ENCODE measurements around the gene PCSK6. TPM values are rescaled to one million over a fixed set of nuclear protein-coding genes. Genes with fewer than 3 reads are reported as not detected.

PCSK6 gene
- 16.3 TPM for total RNA-seq

DNA sequence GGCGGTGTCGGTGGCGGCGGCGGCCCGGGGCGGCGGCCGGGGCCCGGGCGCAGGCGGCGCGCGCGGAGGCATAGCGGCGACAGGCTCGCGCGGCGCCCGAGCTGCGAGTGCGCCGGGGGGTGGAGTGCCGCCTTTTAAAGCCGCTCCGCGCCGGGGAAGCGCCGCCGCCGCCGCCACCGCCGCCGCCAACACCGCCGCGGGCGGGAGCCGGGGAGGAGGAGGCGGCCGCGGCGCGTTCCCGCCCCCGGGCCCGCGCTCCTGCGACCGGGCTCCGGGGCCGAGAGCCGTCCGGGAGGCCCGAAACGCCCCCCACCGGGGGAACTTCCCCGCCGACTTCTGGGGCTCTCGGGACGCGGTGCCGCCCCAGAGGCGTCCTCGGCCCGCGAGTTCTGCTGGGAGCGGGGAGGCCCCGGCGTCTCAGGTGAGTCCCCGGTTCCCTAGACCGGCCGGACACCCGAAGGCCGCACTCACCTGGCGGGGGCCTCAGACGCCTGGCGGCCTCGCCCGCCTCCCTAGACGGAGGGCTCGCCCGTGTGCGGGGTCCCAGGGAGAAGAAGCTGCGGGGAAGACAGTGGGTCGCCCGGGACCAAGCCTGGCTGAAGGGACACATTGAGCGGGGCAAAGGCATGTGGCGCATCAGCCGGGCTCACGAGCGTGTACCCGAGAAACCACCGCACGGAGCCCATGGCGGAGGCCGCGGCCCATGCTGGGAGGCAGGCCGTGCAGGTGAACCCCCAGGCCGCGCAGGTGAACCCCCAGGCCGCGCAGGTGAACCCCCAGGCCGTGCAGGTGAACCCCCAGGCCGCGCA is at the start of gene PCSK6:
PCSK6 (minus strand) TSS at position 109 of the 809 bp plus-strand sequence; CDS start at position 72, 37 bp downstream.

DNA sequence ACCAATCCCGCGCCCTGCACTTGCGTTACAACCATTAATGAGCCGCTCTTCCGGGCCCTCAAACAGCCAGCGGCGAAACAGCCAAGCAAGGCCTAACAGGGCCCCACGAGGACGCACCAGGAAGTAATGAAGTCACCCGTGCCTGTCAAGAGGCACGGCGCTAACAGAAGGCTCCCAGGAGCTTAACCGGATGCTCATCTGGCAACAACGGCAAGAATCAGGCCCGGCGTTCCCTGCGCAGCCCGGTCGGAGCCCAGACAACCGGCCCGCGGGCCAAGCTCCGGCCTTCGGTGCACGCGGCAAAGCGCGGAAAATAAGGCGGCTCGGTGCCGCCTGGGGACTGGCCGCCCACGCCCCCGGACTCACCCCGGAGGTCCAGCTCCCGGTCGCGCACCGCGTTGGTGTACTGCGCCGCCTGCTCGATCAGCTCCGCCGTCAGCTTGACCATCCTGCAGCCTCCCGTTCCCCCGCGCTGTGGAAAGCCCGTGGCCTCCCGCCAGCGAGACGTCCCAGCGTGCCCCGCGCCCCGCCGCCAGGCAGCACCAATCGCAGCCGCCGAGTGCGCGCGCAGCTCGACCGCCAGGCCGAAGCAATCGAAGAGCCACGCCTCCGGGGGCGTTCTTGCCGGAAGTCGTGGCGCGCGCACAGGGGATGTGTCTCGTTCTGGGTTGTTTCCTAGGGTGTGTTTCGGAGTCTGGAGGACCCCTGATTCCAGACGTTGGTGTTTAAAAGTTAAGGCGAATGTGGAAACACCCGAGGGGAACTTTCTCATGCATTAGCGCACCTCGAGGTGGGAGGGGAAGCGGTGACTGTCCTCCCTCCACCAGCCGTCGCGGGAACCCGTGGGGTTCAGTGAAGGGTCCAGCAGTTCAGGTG is 194.5 kb downstream of the PCSK6 start, which contains the start of gene SNRPA1:
SNRPA1 (minus strand) TSS at position 518 of the 876 bp plus-strand sequence; CDS start at position 448, 70 bp downstream.

GRCh38 chr15:101277038-101277822 is 212.3 kb downstream of the PCSK6 start, which contains the start of gene SELENOS:
TSS of gene SELENOS (minus strand) at chr15:101277485. CDS start at chr15:101277417, 68 bp downstream.

Other genes starting within 250 kb of the PCSK6 start
- gene CHSY1, start 237.7 kb downstream of the PCSK6 start, total RNA-seq = 30.0 TPM
- 30.0 TPM for gene SELENOS, start 212.2 kb downstream of the PCSK6 start, total RNA-seq
- gene SNRPA1, start 194.5 kb downstream of the PCSK6 start, total RNA-seq = 25.0 TPM
- gene TM2D3, start 162.7 kb upstream of the PCSK6 start, total RNA-seq = 111 TPM
- gene TARS3, start 234.8 kb upstream of the PCSK6 start, total RNA-seq = 37.6 TPM